H9 (cell line): ENCODE data around the gene DCC. TPM values are rescaled to one million over a fixed set of nuclear protein-coding genes. Genes with fewer than 3 reads are reported as not detected.

ENCODE experiments used
- DNase-seq: peaks from one replicate; pipeline ENCODE4 v3.0.0-alpha.2; 2017
- H2AFZ ChIP-seq: one replicate; pipeline ENCODE4 v1.6.1; 2013; ENCODE audit warnings: mild to moderate bottlenecking, low read length, control low read depth, moderate library complexity
- H2AK5ac ChIP-seq: 2 replicates; pipeline ENCODE4 v1.6.1; 2013; ENCODE audit warnings: low read length, control low read depth, mixed read lengths; ENCODE audit not compliant: insufficient read length
- H2BK120ac ChIP-seq: one replicate; pipeline ENCODE4 v1.6.1; 2013; ENCODE audit warnings: low read depth, mild to moderate bottlenecking, low read length, control low read depth, inconsistent platforms; ENCODE audit not compliant: poor library complexity, severe bottlenecking
- H2BK12ac ChIP-seq: 2 replicates; pipeline ENCODE4 v1.6.1; 2013; ENCODE audit warnings: low read length, control low read depth, mixed read lengths, low read depth; ENCODE audit not compliant: insufficient read length
- H2BK15ac ChIP-seq: 2 replicates; pipeline ENCODE4 v1.6.1; 2013; ENCODE audit warnings: low read depth, low read length, control low read depth
- H2BK20ac ChIP-seq: one replicate; pipeline ENCODE4 v1.6.1; 2013; ENCODE audit warnings: low read depth, mild to moderate bottlenecking, low read length, control low read depth, inconsistent platforms; ENCODE audit not compliant: poor library complexity, severe bottlenecking
- H2BK5ac ChIP-seq: 2 replicates; pipeline ENCODE4 v1.6.1; 2013; ENCODE audit warnings: low read length, control low read depth, mixed read lengths; ENCODE audit not compliant: insufficient read length
- H3K14ac ChIP-seq: 2 replicates; pipeline ENCODE4 v1.6.1; 2013; ENCODE audit warnings: low read length, control low read depth; ENCODE audit not compliant: insufficient read depth
- H3K18ac ChIP-seq: 2 replicates; pipeline ENCODE4 v1.6.1; 2013; ENCODE audit warnings: low read depth, mild to moderate bottlenecking, mixed read lengths, low read length, control low read depth; ENCODE audit not compliant: insufficient read length
- H3K23ac ChIP-seq: 2 replicates; pipeline ENCODE4 v1.6.1; 2013; ENCODE audit warnings: low read length, control low read depth, mixed read lengths, low read depth; ENCODE audit not compliant: insufficient read length
- H3K23me2 ChIP-seq: 2 replicates; pipeline ENCODE4 v1.6.1; 2013; ENCODE audit warnings: low read depth, mild to moderate bottlenecking, mixed read lengths, low read length, control low read depth; ENCODE audit not compliant: insufficient read length, poor library complexity, severe bottlenecking
- H3K27ac ChIP-seq: 2 replicates; pipeline ENCODE4 v1.5.1; 2013; ENCODE audit warnings: low read length, control low read depth, mixed read lengths, low read depth; ENCODE audit not compliant: insufficient read length
- H3K27me3 ChIP-seq: 2 replicates; pipeline ENCODE4 v1.6.1; 2013; ENCODE audit warnings: low read length, control low read depth, inconsistent platforms; ENCODE audit not compliant: insufficient read depth
- H3K4ac ChIP-seq: 2 replicates; pipeline ENCODE4 v1.6.1; 2013; ENCODE audit warnings: low read depth, mild to moderate bottlenecking, control low read depth, inconsistent platforms, low read length, moderate library complexity
- H3K4me1 ChIP-seq: 2 replicates; pipeline ENCODE4 v1.6.1; 2013; ENCODE audit warnings: low read length, control low read depth, inconsistent platforms; ENCODE audit not compliant: insufficient read depth
- H3K4me2 ChIP-seq: 2 replicates; pipeline ENCODE4 v1.6.1; 2013; ENCODE audit warnings: low read length, control low read depth, mixed read lengths; ENCODE audit not compliant: insufficient read length, insufficient read depth
- H3K56ac ChIP-seq: 2 replicates; pipeline ENCODE4 v1.6.1; 2013; ENCODE audit warnings: low read depth, mild to moderate bottlenecking, mixed read lengths, low read length, control low read depth; ENCODE audit not compliant: insufficient read length
- H3K79me1 ChIP-seq: 2 replicates; pipeline ENCODE4 v1.6.1; 2013; ENCODE audit warnings: low read depth, mild to moderate bottlenecking, moderate library complexity, low read length, control low read depth, inconsistent platforms; ENCODE audit not compliant: insufficient read depth, poor library complexity, severe bottlenecking
- H3K79me2 ChIP-seq: 2 replicates; pipeline ENCODE4 v1.6.1; 2013; ENCODE audit warnings: low read length, control low read depth, inconsistent platforms; ENCODE audit not compliant: insufficient read depth
- H3K9ac ChIP-seq: 2 replicates; pipeline ENCODE4 v1.6.1; 2013; ENCODE audit warnings: low read length, control low read depth, mixed read lengths; ENCODE audit not compliant: insufficient read length; ENCODE audit errors: extremely low read depth
- H3K9me3 ChIP-seq: one replicate; pipeline ENCODE4 v1.6.1; 2013; ENCODE audit warnings: low read depth, low read length, inconsistent platforms; ENCODE audit not compliant: control insufficient read depth
- H3T11ph ChIP-seq: one replicate; pipeline ENCODE4 v1.6.1; 2013; ENCODE audit warnings: mild to moderate bottlenecking, low read length, control low read depth, inconsistent platforms
- H4K20me1 ChIP-seq: one replicate; pipeline ENCODE4 v1.6.1; 2013; ENCODE audit not compliant: control insufficient read depth, insufficient read length, insufficient read depth
- H4K5ac ChIP-seq: 2 replicates; pipeline ENCODE4 v1.6.1; 2013; ENCODE audit warnings: low read depth, mild to moderate bottlenecking, mixed read lengths, low read length, control low read depth; ENCODE audit not compliant: insufficient read length
- H4K8ac ChIP-seq: replicated peaks from 2 replicates; pipeline ENCODE4 v1.6.1; 2013; ENCODE audit warnings: low read length, control low read depth, mixed read lengths, low read depth; ENCODE audit not compliant: insufficient read length
- H4K91ac ChIP-seq: 2 replicates; pipeline ENCODE4 v1.6.1; 2013; ENCODE audit warnings: low read depth, mild to moderate bottlenecking, moderate library complexity, mixed read lengths, low read length, control low read depth; ENCODE audit not compliant: insufficient read length
- H3K27ac Mint-ChIP-seq, 3 experiments: 2 replicates in 2 of 3; 3 replicates in 1 of 3; pipeline ENCODE4 v1.8.0; 2020 to 2021; ENCODE audit warnings: mixed read lengths in 3 of 3, mild to moderate bottlenecking in 1 of 3, moderate library complexity in 1 of 3
- H3K27me3 Mint-ChIP-seq: 2 replicates; pipeline ENCODE4 v1.8.0; 2021; ENCODE audit warnings: low read depth, mild to moderate bottlenecking, moderate library complexity, mixed read lengths
- H3K36me3 Mint-ChIP-seq, 3 experiments: 2 replicates in 2 of 3; 3 replicates in 1 of 3; pipeline ENCODE4 v1.8.0; 2020 to 2021; ENCODE audit warnings: low read depth in 3 of 3, mixed read lengths in 3 of 3; ENCODE audit not compliant: insufficient read depth in 1 of 3
- H3K4me1 Mint-ChIP-seq, 2 experiments: 2 replicates each; pipeline ENCODE4 v1.8.0; 2020; ENCODE audit warnings: mixed read lengths in 2 of 2
- H3K4me3 Mint-ChIP-seq, 2 experiments: 2 replicates in 1 of 2; 3 replicates in 1 of 2; pipeline ENCODE4 v1.8.0; 2020 to 2021; ENCODE audit warnings: mild to moderate bottlenecking in 2 of 2, mixed read lengths in 2 of 2, moderate library complexity in 1 of 2
- H3K9me3 Mint-ChIP-seq, 2 experiments: 2 replicates in 1 of 2; 3 replicates in 1 of 2; pipeline ENCODE4 v1.8.0; 2020; ENCODE audit warnings: mild to moderate bottlenecking in 2 of 2, mixed read lengths in 2 of 2, moderate library complexity in 1 of 2
- WGBS: extraction: QIAGEN DNeasy Blood & Tissue Kit; methylation state at CpG from one replicate; pipeline ENCODE4 v1.1.7; 2013; ENCODE audit warnings: missing lambda C conversion rate, low lambda C conversion rate, mixed read lengths; ENCODE audit not compliant: insufficient read length; ENCODE audit errors: extremely low coverage; 5-methylcytosine and 5-hydroxymethylcytosine counted together
- total RNA-seq: library from RNA; stranded (reverse); gene quantifications from 2 replicates; pipeline ENCODE4 v1.2.1, GENCODE V29; 2021
- TF ChIP-seq, protein P1 (sequence below): fragments of 200-600 bp; sonication (generic); conservative IDR thresholded peaks from 3 replicates; pipeline ENCODE4 v1.8.0; 2021; ENCODE audit warnings: antibody characterized with exemption, mild to moderate bottlenecking

DCC gene
- total RNA-seq, 1 experiment from 2014 or later: 0.35 TPM

DNA sequence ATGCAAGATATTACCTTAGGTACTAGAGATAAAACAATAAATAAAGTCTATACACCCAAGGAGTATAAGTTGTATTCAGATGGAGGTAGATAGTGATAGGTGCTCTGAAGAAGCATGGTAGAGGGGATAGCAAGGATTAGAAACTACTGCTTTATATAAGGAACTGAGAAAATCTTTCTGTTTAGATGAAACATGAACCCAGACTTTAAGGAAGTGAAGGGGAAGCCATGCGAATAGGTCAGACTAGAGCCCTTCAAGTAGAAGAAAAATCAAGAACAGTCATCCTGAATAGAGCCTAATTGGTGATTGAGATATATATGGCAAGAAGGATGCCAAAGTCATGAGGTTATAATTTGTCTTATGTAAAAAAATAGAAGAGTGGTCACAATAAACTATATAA, 984.4 kb downstream of the DCC start:
- Histone ChIP-seq H3K27me3 (no peaks in the 10 kb centered on the region), H2AFZ (no peak overlapping the region), H2BK5ac (no peak overlapping the region), H4K91ac (no peak overlapping the region), H2BK15ac (no peak overlapping the region), H3K18ac (no peak overlapping the region), H3K23me2 (no peaks in the 10 kb centered on the region), H3K4me2 (no peak overlapping the region), H2BK12ac (no peak overlapping the region), H3K79me1 (no peaks in the 10 kb centered on the region), H3T11ph (no peak overlapping the region), H4K5ac (no peak overlapping the region), H3K56ac (no peak overlapping the region), H3K79me2 (no peaks in the 10 kb centered on the region), H2BK120ac (no peak overlapping the region), H3K4ac (no peak overlapping the region), H4K8ac (no peak overlapping the region), H2BK20ac (no peak overlapping the region), H3K4me1 (no peaks in the 10 kb centered on the region), H3K23ac (no peak overlapping the region), H3K9ac (no peak overlapping the region), H3K9me3 (no peaks in the 10 kb centered on the region), H2AK5ac (no peak overlapping the region), H3K14ac (no peak overlapping the region), H4K20me1 (no peaks in the 10 kb centered on the region), H3K27ac (no peak overlapping the region)
- H3K9me3 Mint-ChIP-seq: no peaks in the 10 kb centered on the region
- no peak overlapping the region for H3K27ac Mint-ChIP-seq
- no peak overlapping the region for H3K4me3 Mint-ChIP-seq
- H3K27me3 Mint-ChIP-seq: no peaks in the 10 kb centered on the region
- H3K4me1 Mint-ChIP-seq: no peaks in the 10 kb centered on the region
- no peaks in the 10 kb centered on the region for H3K36me3 Mint-ChIP-seq
- no CpG with 5 or more reads among the region's 1 CpG for WGBS
- TF ChIP-seq, protein P1, sequence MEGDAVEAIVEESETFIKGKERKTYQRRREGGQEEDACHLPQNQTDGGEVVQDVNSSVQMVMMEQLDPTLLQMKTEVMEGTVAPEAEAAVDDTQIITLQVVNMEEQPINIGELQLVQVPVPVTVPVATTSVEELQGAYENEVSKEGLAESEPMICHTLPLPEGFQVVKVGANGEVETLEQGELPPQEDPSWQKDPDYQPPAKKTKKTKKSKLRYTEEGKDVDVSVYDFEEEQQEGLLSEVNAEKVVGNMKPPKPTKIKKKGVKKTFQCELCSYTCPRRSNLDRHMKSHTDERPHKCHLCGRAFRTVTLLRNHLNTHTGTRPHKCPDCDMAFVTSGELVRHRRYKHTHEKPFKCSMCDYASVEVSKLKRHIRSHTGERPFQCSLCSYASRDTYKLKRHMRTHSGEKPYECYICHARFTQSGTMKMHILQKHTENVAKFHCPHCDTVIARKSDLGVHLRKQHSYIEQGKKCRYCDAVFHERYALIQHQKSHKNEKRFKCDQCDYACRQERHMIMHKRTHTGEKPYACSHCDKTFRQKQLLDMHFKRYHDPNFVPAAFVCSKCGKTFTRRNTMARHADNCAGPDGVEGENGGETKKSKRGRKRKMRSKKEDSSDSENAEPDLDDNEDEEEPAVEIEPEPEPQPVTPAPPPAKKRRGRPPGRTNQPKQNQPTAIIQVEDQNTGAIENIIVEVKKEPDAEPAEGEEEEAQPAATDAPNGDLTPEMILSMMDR: no peak
- no peak for DNase-seq
